Measurements from ENCODE around the gene HNRNPA2B1. TPM values are rescaled to one million over a fixed set of nuclear protein-coding genes. Genes with fewer than 3 reads are reported as not detected.

The HNRNPA2B1 gene
- total RNA-seq, 1 donor from 2014 or later = 57.0 TPM

DNA sequence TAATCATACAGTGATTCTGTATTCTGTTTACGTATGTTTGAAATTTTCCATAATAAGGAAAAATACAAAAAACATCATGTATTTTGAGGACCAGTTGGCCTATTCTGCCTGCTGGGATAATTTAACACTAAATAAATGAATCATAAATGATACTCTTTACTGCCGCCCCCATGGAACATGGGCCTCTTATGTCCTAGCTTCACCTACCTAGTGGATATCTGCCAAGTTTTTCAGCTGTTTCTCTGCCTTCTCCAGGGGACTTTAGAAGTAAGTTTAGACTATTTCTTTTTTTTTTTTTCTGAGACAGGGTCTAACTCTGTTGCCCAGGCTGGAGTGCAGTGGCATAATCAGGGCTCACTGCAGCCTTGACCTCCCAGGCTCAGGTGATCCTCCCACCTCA lies 38.1 kb downstream of the HNRNPA2B1 start:
- intact Hi-C loops (cut with DNase I) = no loop called here
- Histone ChIP-seq H3K27ac (no peak overlapping the region), H3K27me3 (no peaks in the 10 kb centered on the region), H3K4me3 (no peak overlapping the region), H3K9me3 (no peaks in the 10 kb centered on the region), H3K4me1 (no peaks in the 10 kb centered on the region), H3K36me3 (no peaks in the 10 kb centered on the region)
- DNase-seq (ENCODE audit: low spot score in 2 of 2) = no peak
- TF ChIP-seq, protein P1, sequence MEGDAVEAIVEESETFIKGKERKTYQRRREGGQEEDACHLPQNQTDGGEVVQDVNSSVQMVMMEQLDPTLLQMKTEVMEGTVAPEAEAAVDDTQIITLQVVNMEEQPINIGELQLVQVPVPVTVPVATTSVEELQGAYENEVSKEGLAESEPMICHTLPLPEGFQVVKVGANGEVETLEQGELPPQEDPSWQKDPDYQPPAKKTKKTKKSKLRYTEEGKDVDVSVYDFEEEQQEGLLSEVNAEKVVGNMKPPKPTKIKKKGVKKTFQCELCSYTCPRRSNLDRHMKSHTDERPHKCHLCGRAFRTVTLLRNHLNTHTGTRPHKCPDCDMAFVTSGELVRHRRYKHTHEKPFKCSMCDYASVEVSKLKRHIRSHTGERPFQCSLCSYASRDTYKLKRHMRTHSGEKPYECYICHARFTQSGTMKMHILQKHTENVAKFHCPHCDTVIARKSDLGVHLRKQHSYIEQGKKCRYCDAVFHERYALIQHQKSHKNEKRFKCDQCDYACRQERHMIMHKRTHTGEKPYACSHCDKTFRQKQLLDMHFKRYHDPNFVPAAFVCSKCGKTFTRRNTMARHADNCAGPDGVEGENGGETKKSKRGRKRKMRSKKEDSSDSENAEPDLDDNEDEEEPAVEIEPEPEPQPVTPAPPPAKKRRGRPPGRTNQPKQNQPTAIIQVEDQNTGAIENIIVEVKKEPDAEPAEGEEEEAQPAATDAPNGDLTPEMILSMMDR (IDR thresholded peaks at IDR 0.05) = no peak

DNA sequence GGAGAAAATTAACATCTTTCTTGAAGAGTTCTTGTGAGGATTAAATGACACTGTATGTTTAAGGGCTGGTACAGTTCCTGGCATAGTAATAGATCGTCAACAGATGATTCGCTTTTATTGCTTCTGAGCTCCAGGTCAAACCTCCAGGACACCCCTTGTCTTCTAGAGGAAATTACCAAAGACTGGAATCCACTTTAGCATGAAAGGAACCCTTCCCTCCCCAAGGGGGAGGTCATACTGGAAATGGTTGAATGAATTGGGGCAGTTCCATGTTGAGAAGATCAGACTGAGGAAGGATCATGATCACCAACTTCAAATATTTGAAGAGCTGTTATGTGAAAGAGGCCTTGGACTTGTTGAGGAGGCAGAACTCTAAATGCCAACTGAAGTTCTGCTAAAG lies 39.6 kb downstream of the HNRNPA2B1 start:
- Histone ChIP-seq H3K36me3 (no peaks in the 10 kb centered on the region), H3K9me3 (no peaks in the 10 kb centered on the region), H3K27ac (no peak overlapping the region), H3K4me3 (no peak overlapping the region), H3K4me1 (no peaks in the 10 kb centered on the region), H3K27me3 (no peaks in the 10 kb centered on the region)
- intact Hi-C loops (cut with DNase I) = no loop called here
- TF ChIP-seq, protein P1 (IDR thresholded peaks at IDR 0.05) = no peak
- no peak for DNase-seq (ENCODE audit: low spot score in 2 of 2)

DNA sequence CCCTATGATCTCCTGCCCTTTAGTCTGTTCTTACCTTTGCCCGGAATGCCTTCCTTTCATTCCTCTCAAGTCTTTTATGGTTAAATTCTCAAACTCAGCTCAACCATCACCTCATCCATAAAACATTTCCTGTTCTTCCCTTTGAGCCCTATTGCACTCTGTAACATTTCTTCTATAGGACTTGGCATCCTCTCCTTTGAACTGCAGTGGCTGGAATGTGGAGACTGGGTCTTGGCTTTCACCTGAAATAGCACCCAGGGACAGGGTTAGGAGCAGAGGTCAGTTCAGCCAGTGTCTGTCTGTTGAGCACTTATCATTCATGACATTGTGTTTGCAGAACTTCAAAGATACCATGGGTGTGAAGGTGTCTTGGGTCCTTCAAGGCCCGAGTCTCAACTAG lies 41.3 kb downstream of the HNRNPA2B1 start:
- Histone ChIP-seq H3K27ac (no peak overlapping the region), H3K4me1 (no peaks in the 10 kb centered on the region), H3K4me3 (no peak overlapping the region), H3K9me3 (no peaks in the 10 kb centered on the region), H3K27me3 (no peaks in the 10 kb centered on the region), H3K36me3 (no peaks in the 10 kb centered on the region)
- no peak for DNase-seq (ENCODE audit: low spot score in 2 of 2)
- intact Hi-C loops (cut with DNase I) = no loop called here
- TF ChIP-seq, protein P1 (IDR thresholded peaks at IDR 0.05) = no peak

DNA sequence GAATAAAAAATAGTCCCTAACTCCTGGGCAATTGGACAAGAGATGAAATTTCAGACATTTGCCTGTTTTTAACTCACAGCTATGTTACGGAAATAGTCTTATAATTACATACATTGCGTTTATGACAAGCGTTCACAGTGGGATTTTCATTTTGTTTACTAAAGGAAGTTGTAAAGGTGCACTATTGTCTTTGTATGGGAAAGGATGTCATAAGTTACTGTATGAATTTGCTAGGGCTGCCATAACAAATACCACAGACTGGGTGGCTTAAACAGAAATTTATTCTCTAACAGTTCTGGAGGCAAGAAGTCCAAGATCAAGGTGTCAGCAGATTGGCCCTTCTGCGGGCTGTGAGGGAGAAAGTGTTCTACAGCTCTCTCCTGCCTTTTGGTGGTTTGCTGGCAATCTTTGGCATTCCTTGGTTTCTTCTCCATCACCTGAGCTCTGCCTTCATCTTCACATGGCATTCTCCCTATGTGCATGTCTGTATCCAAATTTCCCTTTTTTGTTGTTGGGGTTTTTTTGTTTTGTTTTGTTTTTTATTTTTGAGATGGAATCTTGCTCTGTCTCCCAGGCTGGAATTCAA lies 42.9 kb downstream of the HNRNPA2B1 start:
- intact Hi-C loops (cut with DNase I) = no loop called here
- Histone ChIP-seq H3K4me3 (no peak overlapping the region), H3K4me1 (no peaks in the 10 kb centered on the region), H3K27me3 (no peaks in the 10 kb centered on the region), H3K9me3 (no peaks in the 10 kb centered on the region), H3K36me3 (no peaks in the 10 kb centered on the region), H3K27ac (no peak overlapping the region)
- DNase-seq (ENCODE audit: low spot score in 2 of 2) = no peak
- TF ChIP-seq, protein P1 (IDR thresholded peaks at IDR 0.05) = no peak

DNA sequence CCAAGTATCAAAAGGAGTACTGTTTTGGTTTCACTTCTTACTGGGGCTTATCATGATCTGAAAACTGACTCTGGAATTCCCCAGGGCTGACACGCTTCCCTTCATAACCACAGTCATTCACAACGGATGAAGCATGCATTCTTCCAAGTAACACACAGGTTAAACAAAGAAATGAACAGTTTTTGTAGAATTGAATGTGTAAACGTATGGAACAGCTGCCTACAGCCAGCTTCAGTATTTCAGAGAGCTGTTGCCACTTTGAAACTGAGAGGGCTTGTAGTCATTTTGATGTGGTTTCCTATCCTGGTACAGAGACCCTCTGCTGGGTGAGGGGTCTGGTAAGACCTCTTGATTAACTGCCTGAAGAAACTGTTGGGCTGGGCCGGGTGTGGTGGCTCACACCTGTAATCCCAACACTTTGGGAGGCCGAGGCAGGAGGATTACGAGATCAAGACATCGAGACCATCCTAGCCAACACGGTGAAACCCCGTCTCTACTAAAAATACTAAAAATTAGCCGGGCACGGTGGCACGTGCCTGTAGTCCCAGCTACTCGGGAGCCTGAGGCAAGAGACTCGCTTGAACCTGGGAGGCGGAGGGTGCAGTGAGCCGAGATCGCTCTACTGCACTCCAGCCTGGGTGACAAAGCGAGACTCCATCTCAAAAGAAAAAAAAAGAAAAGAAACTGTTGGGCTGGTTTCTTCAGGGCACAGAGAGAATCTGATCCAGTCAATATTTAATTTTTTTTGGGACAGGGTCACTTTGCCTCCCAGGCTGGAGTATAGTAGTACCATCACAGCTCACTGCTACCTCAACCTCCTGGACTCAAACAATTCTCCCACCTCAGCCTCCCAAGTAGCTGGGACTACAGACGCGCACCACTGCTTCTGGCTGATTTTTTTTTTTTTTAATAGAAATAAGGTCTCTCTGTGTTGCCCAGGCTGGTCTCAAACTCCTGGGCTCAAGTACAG lies 43.8 kb downstream of the HNRNPA2B1 start:
- intact Hi-C loops (cut with DNase I) = no loop called here
- TF ChIP-seq, protein P1 (IDR thresholded peaks at IDR 0.05) = no peak
- H3K27ac ChIP-seq = no peak overlapping the region

More for the DNA sequence above, 43.8 kb downstream of the HNRNPA2B1 start:
- H3K4me3 ChIP-seq = no peak overlapping the region
- H3K4me1 ChIP-seq = peaks cover 0 to 3% of the 10 kb centered on the region in 2 donors
- H3K27me3 ChIP-seq = no peaks in the 10 kb centered on the region
- no peaks in the 10 kb centered on the region for H3K36me3 ChIP-seq
- no peaks in the 10 kb centered on the region for H3K9me3 ChIP-seq
- no peak for DNase-seq (ENCODE audit: low spot score in 2 of 2)
